Measurements from ENCODE around the gene PRDX6. TPM values are rescaled to one million over a fixed set of nuclear protein-coding genes. Genes with fewer than 3 reads are reported as not detected.

Gene PRDX6, protein sequence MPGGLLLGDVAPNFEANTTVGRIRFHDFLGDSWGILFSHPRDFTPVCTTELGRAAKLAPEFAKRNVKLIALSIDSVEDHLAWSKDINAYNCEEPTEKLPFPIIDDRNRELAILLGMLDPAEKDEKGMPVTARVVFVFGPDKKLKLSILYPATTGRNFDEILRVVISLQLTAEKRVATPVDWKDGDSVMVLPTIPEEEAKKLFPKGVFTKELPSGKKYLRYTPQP
- total RNA-seq (2014; rRNA removed; shearing (Covaris generic)) (87.4 and 109 TPM in 2 replicates), total RNA-seq (2022) (144 and 148 TPM in 2 replicates), Bru-seq, nascent RNA (percentile 93 among the genes with signal in this experiment), BruChase-seq, experiment 1, labeled RNA remaining after a 6-hour chase (percentile 96 among the genes with signal in this experiment), BruChase-seq, experiment 2, labeled RNA remaining after a 2-hour chase (percentile 90 among the genes with signal in this experiment)
- long read RNA-seq, transcript PRDX6-201 (5 exons, 1,751 nt), result major isoform, 122 of 142 reads
- long read RNA-seq, partial matches to known transcripts, result 8 of 142 reads
- long read RNA-seq, other reads (novel, unspliced or antisense), result 10 of 142 reads

DNA sequence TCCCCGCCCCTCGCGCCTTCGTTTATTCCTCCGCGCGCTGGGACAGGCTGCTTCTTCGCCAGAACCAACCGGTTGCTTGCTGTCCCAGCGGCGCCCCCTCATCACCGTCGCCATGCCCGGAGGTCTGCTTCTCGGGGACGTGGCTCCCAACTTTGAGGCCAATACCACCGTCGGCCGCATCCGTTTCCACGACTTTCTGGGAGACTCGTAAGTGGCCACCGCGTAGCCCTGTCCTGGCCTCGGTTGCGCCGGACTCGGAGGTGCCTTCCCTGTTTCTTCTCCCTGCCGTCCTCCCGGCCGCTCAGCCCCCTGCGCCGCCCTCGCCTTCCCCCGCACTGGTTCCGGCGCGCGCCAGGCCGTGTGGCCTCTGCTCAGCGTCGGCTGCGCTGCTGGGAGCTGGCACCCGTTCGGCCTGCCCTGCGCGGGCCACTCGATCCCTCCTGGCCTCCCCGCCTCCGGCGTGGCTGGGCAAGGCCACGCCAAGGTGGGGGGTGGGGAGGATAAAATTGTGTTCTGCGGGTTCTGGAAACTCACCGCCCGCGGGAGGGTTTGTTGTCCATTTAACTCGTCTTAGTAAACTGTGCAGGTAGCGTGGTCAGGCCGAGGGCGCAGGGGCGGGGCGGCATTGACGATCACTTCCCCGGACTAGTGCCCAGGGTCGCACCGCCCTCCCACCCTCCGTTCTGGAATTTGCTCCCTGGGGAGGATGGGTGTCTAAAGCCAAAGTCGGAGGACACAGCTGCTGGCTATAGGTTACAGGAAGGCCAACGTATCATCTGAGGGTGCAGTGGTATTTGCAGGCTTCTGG is at the start of gene PRDX6:
Gene PRDX6 (plus strand): TSS at position 50 of the 808 bp plus-strand sequence. CDS start 63 bp downstream, at position 113.
- peaks cover 35% of the 10 kb centered on the region for H3K79me2 ChIP-seq (ENCODE audit: insufficient read depth, low read depth, low read length)
- peak within 1 kb of the TSS; percentile 63 for H3K27ac ChIP-seq (ENCODE audit: low read depth, low read length, poor library complexity, severe bottlenecking)
- peak; percentile 92 for DNase-seq (ENCODE audit: low spot score)
- peaks cover 14% of the 10 kb centered on the region; the same call in 1 of the 2 replicates for H4K20me1 ChIP-seq (ENCODE audit: insufficient read depth, low read length)
- intact Hi-C loops (cut with micrococcal nuclease; ENCODE audit: unreplicated experiment), result loop anchor here (1.0 to 5.0 kb wide), 4 partner anchors 47 to 659 kb away; partner anchors contain the start of genes GAS5 and ZBTB37
- peaks cover 47% of the 10 kb centered on the region for H3K36me3 ChIP-seq (ENCODE audit: insufficient read depth, low read length)
- TF ChIP-seq, protein P1, sequence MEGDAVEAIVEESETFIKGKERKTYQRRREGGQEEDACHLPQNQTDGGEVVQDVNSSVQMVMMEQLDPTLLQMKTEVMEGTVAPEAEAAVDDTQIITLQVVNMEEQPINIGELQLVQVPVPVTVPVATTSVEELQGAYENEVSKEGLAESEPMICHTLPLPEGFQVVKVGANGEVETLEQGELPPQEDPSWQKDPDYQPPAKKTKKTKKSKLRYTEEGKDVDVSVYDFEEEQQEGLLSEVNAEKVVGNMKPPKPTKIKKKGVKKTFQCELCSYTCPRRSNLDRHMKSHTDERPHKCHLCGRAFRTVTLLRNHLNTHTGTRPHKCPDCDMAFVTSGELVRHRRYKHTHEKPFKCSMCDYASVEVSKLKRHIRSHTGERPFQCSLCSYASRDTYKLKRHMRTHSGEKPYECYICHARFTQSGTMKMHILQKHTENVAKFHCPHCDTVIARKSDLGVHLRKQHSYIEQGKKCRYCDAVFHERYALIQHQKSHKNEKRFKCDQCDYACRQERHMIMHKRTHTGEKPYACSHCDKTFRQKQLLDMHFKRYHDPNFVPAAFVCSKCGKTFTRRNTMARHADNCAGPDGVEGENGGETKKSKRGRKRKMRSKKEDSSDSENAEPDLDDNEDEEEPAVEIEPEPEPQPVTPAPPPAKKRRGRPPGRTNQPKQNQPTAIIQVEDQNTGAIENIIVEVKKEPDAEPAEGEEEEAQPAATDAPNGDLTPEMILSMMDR (conservative IDR thresholded peaks at IDR 0.05; ENCODE audit: low read length), result no peak
- TF ChIP-seq EZH2phosphoT487 (IDR thresholded peaks at IDR 0.05; ENCODE audit: borderline replicate concordance, low read depth, low read length), result no peak
- H3K4me3 ChIP-seq (ENCODE audit: low read depth, low read length, poor library complexity, severe bottlenecking), result peak within 1 kb of the TSS; percentile 99
- ChIA-PET POLR2A (interaction anchor here (0.5 to 2.2 kb wide), 7 partner anchors 10 to 365 kb away, joined by 3 to 6 read pairs (median 3); no protein-coding TSS in a partner anchor), CTCF (ENCODE audit: unreplicated experiment) (interaction anchor here (0.6 kb wide), 1 partner anchor 14 kb away, joined by 3 read pairs; no protein-coding TSS in a partner anchor)
- no peaks in the 10 kb centered on the region for H3K9me2 ChIP-seq (ENCODE audit: insufficient read depth, low read length)
- peak within 1 kb of the TSS; percentile 99 for H2AFZ ChIP-seq (ENCODE audit: low read length)
- H3K4me1 ChIP-seq (ENCODE audit: insufficient read depth, low read length, poor library complexity, severe bottlenecking), result peaks cover 30% of the 10 kb centered on the region
- no peaks in the 10 kb centered on the region for H3K9me3 ChIP-seq (ENCODE audit: low read length)
- peak within 1 kb of the TSS; percentile 99 for H3K4me2 ChIP-seq (ENCODE audit: low read length)
- BruUV-seq (replicated peaks), result no TSS peak

DNA sequence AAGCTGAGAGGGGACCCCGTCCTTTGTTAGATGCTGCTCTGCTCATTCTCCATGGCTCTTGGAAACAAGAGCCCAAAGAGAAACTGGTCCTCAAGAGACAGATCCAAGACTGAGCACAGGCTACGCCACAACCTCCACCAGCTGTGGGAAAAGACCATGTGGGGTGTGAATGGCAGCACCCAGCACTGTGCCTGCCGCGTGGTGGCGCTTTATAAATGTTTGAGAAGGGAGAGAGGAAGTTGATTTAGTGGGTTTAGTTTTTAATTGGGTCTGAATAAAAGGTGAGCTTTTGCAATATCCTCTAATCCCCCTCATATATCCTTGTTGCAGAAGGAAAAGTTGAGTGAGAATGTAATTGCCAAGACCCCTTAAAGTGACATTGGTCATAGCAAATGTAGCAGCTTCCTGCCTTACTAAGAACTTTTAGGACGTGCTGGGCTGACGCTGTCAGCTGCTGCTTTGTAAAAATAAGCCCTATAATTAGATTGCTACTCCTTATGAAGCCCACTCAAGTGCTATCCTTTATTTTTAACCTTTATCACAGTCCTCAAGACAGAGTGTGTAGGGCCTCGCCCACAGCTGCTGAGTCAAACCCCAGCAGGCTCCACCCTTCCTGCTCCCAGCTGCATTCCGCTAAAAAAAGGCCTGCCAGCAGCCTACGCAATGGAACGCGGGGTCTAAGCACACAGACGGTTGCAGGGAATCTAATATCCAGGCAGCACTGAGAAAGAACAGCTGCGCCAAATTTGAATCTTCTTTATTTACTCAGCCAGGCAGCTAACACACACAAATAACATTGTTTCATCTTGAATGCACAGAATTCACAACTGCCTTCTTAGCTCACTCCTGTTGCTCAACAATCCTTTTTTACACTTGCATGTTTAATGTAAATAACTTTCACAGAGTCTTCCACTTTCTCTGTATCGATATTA is 47.4 kb upstream of the PRDX6 start:
- H3K36me3 ChIP-seq (ENCODE audit: insufficient read depth, low read length), result no peaks in the 10 kb centered on the region
- ChIA-PET POLR2A (interaction anchor here (0.5 to 2.7 kb wide), 9 partner anchors 12 to 1439 kb away, joined by 3 to 9 read pairs (median 4); partner anchors contain the start of gene DARS2), CTCF (ENCODE audit: unreplicated experiment) (interaction anchor here (0.6 to 1.7 kb wide), 5 partner anchors 10 to 77 kb away, joined by 3 to 7 read pairs (median 3); no protein-coding TSS in a partner anchor)
- H3K4me3 ChIP-seq (ENCODE audit: low read depth, low read length, poor library complexity, severe bottlenecking), result peak overlapping the region; percentile 30
- no peak for TF ChIP-seq EZH2phosphoT487 (IDR thresholded peaks at IDR 0.05; ENCODE audit: borderline replicate concordance, low read depth, low read length)
- TF ChIP-seq, protein P1 (conservative IDR thresholded peaks at IDR 0.05; ENCODE audit: low read length), result peak; percentile 96
- H3K4me1 ChIP-seq (ENCODE audit: insufficient read depth, low read length, poor library complexity, severe bottlenecking), result peaks cover 29% of the 10 kb centered on the region
- no peaks in the 10 kb centered on the region for H3K9me3 ChIP-seq (ENCODE audit: low read length)
- no peaks in the 10 kb centered on the region for H4K20me1 ChIP-seq (ENCODE audit: insufficient read depth, low read length)
- no peaks in the 10 kb centered on the region for H3K9me2 ChIP-seq (ENCODE audit: insufficient read depth, low read length)
- no TSS peak for BruUV-seq (replicated peaks)
- peak; percentile 75 for DNase-seq (ENCODE audit: low spot score)
- H2AFZ ChIP-seq (ENCODE audit: low read length), result peak overlapping the region; percentile 78
- no peaks in the 10 kb centered on the region for H3K79me2 ChIP-seq (ENCODE audit: insufficient read depth, low read depth, low read length)
- H3K4me2 ChIP-seq (ENCODE audit: low read length), result peak overlapping the region; percentile 59
- intact Hi-C loops (cut with micrococcal nuclease; ENCODE audit: unreplicated experiment), result loop anchor here (2.0 to 5.0 kb wide), 4 partner anchors 47 to 788 kb away; partner anchors contain the start of genes KLHL20 and PRDX6
- H3K27ac ChIP-seq (ENCODE audit: low read depth, low read length, poor library complexity, severe bottlenecking), result peak overlapping the region; percentile 66

Measured in OCI-LY7 (cell line).